GM18517 (cell line): Measurements from ENCODE around the gene TSC22D3.

Experiments used
- ATAC-seq: cut with Tn5 transposase; IDR thresholded peaks from one replicate; pipeline ENCODE4 v1.9.1; 2021; ENCODE audit warnings: mild to moderate bottlenecking, moderate library complexity; ENCODE audit not compliant: unreplicated experiment

Gene TSC22D3

DNA sequence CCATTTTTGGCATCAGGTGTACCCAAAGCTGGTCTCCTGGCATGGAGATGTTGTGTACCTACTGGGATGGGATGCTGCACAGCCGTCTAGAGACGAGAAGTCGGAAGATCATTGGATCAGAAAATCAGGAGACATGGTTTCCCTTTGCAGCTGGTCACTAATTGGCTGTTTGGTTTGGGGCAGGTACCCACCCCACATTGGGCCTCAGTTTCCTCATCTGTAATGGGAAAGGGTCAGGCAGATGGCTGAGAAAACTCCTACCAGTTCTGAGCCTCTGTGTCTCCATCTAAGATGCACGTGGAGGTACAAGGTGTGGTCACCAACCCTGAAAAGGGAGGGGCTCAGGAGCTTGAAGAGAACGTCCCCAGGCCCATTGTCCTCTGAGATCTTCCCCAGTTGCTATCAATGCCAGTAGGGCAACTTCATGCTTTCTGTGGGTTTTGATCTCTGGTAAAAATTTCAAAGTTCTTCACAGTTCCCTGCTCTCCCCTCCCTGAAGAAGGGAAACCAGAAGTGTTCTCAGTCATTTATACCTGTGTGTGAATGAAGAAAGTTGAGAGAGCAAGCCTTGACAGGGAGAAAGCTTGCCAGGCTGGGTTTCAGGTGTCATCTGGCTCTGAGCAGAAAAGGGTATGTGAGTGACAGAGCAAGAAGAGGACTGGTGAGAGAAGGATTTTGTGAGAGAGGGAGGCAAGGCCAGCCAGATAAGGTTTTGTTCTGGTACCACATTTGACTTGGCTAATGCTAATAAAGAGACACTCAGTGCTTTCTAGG, 15.1 kb downstream of the TSC22D3 start:
- no peak for ATAC-seq

DNA sequence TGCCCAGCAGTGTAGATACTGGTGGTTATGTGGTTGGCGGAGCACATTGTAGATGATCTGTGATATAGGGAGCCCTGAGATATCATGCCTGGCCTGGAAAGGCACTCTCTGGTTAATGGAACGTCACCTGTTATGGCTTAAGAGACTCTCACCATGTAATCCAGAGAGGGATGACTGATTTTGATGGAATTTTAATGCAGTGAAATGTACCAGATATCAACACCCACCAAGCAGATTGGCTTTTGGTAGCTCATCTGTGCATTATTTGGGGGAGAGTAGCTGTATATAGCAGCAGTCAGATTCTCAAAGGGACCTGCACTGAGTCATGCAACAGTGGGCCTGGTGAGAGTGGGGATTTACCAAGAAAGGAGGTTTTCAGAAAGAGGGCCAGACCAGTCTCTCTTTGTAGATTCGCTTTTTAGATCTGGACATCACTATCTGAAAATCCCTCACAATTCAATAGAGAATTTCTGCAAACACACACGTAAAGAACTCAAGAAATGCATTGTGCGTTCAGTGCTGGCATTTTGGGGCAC, 17.3 kb downstream of the TSC22D3 start:
- ATAC-seq = no peak

DNA sequence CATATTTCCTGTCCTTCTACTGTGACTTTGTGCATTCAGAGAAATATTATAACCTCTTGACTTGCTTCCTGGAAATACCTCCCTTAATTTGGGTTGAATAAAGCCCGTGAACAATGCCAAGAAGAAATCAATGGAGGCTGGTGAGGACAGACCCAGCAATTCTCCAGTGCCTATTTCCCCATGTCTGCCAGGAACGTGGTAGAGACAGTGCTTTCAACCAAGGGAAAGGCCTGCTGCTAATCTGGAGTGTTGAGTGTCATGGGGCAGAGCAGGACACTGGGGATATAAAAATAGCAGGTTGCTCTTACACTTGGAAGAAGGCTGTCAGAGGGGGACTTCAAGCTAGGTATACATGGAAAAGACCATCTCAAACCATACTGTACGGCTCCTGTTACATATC, 19.9 kb downstream of the TSC22D3 start:
- no peak for ATAC-seq

DNA sequence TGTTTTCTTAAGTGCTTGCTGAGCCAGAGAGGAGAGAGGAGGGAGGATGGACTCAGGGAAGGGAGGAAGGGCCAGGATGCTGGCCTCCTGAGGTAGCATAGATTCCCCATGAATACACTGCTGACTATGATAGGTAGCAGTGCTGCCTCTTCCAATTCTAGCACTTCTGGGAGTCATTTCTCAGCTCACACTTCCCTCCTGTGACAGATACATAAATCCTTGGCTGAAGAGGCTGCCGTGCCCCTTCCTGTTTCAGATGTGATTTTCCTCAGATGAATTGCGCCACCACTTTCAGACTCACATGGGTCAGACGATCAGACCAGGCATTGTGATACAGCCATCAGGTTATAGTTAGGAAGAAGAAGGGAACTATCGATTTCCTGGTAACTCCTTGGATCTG, 22.4 kb downstream of the TSC22D3 start:
- no peak for ATAC-seq

DNA sequence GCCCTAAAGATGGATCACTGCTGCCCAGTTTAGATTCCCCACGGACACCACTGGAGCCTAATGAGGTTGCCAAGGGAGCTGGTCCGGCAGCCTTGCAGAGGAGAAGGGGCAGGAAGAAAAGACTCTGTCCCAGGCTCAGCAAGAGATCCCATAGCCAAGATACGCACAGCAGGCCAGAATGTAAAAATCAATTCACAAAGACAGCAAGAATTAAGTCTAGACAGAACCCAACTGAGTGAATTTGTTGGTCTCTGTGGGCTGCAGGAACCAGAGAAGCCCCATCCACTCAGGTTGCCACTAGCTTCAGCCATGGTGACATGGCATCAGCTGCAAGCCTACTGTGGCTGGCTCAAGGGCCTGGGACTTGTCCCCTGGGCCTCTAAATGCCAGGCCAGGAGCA, 22.9 kb downstream of the TSC22D3 start:
- no peak for ATAC-seq

DNA sequence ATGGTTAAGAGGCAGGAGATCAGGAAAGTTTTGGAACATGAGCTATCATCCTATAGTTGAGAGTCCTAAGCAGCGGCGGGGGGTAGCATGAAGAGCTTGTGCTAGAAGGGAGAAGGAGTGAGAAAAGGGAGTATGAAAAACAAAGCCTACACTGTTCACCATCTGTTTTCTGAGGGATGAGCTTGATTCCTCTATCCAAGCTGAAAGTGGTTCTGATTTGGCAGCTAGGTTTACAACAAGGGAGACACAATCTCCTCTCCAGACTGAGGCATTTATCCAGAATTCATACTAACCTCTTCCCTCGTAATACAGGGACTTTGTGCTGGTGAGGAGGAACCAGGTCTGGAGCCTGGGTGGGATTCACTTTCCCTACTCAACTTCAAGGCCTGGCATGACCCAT, 23.5 kb downstream of the TSC22D3 start:
- no peak for ATAC-seq

DNA sequence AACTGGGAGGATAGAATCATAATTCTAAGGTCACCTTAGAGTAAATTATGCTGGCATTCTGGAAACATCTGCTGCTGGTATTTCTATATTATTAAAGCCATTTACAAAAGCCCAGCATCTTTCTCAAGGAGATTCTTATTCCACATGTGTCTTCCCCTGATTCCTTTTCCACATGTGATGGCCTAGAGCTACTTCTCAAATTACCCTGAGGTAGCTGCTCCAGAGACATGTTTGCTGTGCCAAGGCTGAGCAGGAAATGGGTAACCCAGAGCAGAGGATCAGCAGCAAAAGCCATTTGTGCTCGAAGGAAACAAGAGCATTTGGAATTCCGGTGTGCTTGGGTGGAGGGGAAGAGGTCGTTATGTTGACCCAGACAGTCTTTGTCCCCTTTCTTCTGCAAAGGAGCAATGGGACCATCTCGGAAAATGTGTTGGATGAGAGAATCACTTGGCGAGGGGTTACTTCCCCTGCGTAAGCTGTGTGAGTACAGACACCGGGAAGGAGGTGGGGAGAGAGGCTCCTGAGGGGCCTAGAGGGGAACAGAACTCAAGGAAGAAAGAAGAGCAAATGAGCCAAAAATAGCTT, 24.6 kb downstream of the TSC22D3 start:
- no peak for ATAC-seq

DNA sequence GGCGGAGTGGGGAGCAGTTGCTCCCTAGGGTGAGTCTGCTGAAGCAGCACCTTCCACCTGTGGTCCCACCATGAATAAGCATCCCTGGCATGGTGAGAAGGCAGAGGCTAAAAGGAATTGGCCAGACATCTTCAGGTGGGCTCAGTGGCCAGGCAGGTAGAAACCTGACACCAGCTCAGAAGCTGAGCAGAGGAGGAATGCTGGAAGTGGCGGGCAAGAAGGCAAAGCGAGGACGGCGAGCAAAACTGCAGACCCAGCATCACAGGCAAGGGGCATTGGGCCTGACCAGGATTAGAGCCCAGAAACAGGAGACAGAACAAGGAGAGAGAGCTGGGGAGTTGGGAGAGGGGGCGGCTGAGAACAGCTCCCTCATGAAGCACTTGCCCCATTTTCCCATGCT, 25.3 kb downstream of the TSC22D3 start:
- ATAC-seq = no peak

DNA sequence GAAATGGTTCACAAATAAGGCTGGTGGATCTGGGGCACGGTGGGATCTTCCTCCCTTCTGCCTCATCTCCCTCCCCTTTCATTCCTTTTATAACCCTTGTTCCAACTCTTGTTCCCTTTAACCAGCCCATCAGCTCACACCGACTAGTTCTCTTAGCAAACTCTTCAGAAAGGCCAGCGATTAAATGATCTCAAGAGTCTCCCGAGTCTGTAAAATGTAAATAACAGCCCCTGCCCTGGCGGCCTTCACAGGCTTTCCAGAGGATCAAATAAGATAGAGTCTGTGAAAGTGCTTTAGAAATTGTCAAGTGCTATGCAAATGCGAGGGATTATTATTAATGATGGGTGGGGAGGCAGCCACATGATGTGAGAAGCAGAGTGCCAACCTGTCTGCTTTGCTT, 27.1 kb downstream of the TSC22D3 start:
- no peak for ATAC-seq

DNA sequence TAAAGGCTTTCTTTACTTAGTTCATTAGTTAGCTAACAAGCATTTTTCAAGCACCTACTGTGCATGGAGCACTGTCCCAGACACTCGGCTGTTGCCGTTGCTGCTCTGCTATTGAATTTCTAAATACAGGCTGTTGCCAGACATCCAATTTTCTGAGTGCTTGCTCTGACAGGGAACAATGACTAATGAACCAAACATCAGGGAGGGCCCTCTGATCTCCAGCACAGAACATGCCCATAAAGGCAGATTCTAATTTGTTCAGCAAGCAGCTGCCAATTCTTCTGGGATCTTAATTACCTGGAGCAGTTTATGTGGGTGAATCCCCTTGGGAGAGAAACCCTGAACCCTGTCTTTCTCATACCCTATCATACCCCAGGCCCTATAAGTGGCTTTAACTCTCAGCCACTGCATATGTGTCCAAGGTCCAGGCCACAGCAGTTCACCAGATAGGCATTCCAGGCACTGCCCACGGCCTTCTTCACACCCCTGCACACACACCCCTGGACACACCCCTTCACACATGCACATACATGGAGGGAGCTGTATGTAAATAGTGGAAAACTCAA, 27.9 kb downstream of the TSC22D3 start:
- no peak for ATAC-seq

DNA sequence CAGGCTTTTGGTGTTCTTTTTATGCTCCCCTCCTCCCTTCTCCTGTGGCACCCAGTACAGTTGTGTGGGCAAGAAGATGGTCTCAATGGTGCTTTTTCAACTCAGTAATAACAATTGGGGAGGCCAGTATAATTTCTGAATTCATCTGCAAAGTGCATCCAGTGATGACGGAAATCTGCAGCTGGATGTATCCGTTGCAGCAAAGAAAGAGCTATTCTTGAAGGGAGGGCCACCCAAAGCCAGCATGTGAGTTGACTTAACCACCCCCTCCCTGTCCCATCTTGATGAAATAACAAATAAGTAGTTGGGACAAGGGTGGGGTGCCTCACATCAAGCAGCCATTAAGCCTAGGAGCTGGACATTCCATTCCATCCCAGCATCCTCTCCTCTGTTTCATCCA, 30.7 kb downstream of the TSC22D3 start:
- ATAC-seq = no peak

DNA sequence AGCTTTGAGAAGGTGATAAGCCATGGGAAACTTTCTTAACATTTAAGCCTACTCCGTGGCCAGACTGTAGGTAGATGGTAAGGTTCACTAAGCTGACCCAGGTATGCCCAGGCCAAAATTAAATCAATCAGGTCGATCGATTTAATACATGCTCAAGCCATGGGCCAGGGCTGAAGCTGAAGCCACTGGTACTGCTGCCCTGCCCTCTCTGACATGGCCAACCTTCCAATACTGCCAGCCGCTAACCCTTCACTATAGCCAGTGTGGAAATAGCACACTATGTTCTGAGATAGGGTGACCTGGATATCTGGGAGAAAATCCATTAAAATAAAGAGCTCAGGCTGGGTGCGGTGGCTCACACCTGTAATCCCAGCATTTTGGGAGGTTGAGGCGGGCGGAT, 31.6 kb downstream of the TSC22D3 start:
- no peak for ATAC-seq

DNA sequence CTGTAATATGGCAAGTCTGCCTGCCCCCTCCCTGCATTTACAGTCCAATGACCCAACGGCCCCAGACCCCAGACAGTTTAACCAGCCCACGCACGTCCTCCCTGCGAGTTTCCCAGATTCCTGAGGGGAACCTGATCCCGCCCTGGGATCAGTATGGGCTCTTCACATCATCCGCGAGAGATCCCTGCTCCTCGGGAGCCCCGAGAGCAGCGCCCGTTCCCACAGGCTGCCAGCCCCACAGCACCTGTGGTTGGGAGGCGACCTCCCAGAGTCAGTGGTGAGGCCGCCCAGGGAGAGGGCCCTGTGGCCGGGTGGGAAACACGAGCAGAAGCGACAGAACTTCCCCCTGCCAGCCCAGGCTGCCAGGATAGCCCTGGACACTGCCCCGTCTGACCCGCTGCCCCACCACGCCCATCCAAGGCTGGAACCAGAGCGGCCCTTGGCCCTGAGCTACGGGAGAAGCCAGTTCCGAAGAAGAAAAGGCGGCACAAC, 32.8 kb downstream of the TSC22D3 start:
- no peak for ATAC-seq

DNA sequence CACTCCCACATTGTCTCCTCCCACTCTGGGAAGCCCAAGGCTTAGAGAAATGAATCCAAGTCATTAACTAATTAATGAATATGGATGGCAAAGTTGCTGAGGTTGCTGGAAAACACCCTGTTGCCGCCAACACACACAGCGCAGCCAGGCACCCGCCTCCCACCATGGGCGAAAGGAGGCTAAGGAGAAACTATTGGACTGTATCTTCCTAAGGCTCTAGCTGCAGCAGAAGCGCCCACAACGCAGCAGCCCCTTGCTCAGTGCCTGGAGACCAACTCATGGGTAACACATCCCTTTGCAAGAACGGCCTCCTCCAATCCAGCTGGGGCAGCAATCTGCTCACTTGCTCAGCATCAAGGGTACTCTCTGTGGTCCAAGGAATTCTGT, 34.2 kb downstream of the TSC22D3 start:
- peak; percentile 35 for ATAC-seq

DNA sequence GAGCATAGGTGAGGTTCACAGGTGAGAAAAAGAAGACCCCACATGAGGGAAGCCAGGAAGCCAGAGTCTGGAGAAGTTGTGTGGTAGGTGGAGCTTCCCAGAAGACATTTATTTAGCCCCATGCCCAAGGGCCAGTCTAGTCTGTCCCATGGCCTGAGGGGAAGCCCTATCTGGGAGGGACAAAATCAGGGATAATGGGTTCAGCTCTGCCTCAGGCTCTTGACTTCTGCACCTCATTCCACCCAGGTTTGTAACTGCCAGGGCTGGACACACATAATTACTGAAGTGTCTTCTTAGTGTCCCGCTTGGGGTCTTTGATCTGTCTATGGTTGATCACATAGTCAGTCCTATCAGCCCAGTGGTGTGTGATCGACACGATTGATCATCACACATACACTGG, 36.0 kb downstream of the TSC22D3 start:
- no peak for ATAC-seq

DNA sequence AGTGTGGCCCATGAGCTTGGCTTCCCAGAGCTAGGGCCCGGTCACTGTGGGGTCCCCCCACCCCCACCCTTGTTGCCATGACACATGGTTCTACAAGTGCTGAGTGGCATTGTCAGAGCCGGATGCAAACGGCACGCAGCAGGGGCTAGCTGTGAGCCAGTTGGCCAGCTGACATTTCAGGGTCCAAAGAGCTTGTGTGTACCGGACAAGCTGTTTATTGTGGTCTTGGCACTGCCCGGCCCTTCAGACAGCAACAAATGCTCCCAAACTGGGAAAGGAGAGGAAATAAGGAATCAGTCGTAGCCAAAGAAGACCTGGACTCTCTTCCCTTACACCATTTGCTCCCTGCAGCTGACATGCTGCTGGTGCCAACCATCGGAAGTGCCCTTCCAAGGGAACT, 36.8 kb downstream of the TSC22D3 start:
- ATAC-seq = no peak

DNA sequence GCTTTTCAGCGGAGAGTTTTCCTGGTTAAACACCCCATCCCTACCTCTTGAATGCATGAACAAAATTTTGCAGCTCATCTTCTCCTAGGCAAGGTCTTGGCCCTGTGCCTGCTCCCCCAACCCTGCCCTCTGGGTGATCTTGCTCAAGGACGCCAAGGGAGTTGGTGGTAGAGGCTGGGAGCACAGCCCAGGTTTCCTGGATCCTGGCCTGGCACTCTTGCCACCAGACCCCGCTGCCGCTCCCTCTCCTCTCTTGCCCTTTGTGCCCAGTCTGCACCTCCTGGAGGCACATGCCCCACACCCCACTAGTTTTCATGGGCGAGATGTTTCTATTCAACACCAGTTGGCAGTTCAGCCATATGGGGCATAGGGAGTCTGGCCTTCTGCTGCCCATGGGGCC, 37.3 kb downstream of the TSC22D3 start:
- no peak for ATAC-seq

DNA sequence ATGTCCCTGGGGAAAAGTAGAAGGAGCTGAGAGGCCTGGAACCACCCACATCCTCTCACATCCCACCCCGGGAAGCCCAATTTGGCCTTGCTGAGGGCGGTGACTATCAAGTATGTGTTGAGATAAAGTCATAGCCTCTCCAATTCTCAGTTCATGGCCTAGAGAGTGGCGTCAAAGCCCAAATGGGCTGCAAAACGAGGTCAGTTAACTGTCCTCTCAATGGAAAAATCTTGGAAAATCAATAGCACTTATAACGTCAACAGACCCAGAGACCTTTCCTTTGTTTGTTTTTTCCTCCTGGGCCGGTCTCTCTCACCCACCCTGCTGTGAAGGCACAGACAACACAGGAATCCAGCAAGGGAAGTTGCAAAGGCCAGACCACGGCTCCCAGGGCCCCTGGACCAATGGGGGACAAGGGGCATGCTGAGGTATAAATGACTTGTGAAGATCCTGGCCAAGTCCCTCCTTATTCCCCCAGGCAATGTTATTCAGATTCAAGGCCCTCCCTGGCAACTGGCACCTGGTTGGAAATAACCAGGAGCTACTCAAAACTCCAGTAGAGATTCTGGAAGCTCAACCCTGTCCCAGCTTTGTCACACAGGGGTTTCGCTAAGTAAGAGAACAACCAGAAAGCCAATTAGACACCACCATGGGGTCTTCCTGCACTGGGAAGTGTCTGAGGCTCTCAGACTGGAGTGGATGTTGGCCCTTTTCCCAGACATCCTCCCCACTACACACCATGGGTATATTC, 38.6 kb downstream of the TSC22D3 start:
- ATAC-seq = no peak

DNA sequence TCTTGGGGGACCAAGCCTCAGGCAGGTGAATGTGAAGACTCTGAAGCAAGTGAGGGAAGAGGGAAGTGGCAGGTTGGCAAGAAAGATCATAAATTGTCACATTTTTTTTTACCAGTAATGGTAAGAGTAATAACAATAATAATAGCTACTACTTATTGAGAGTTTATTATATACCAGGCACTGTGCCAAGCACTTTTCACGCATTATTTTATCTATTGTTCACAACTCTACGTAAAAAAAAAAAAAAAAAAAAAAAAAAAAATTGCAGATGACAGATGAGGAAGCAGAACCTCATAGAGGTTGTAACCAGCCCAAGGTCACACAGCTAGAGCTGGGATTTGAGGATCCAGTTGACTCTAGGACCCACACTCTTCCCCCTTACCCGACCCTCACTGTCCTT, 40.9 kb downstream of the TSC22D3 start:
- ATAC-seq = no peak

DNA sequence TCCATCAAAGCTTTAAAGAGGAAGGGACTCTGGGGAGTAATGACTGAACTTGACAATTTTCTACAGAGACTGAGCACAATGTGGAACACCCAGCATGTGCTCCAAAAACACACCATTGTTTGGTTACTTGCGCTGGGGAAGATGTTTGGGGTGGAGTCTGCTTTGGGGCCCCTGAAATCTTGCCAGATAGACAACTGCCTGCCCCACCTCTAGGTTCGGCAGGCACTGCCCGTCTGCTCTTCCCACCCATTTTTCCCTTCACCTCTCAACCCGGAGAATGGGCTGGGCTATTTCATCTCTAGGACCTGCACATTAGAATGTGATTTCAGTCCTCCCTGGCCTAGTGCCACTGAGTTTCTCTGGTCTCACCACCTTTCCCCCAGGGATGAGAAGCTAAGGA, 41.9 kb downstream of the TSC22D3 start:
- no peak for ATAC-seq

DNA sequence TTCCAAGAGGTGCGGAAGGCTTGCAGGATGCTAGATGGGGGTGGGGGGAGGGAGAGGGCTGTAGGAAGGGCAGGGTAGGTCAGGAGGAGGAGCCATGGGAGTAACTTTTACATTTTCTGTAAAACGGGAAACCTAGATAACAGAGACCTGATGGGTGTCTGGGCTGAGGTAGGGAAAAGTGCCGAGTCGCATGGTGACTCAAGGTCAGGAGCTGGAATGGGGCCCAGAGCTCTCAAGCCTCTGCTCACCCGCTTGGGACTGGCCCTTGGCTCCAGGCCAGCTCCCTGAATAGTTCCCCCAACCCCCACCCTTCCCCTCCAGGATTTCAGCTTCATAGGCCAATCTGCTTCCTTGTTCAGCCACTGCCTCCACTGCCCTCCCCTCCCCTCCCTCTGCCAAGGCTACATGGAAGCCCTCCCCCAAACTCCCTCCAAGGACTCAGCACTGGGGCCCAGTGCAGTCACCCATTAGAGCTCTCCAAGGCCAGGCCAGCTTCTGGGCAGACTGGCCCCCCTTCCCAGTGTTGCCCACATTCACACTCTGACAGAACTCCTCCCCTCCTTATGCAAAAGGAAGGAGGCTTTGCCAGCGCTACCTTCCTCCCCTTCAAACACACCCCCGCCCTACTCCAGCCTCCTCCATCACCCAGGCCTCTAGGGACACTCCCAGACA, 43.6 kb downstream of the TSC22D3 start:
- ATAC-seq = no peak
